Mesendoderm (in vitro differentiated cells): ENCODE measurements around the gene DUS4L. TPM values are rescaled to one million over a fixed set of nuclear protein-coding genes. Genes with fewer than 3 reads are reported as not detected.

Experiments used
- DNase-seq: peaks from one replicate; pipeline ENCODE4 v3.0.0; 2013
- H2AK5ac ChIP-seq: 2 replicates; pipeline ENCODE4 v1.6.1; 2013; ENCODE audit warnings: low read length, inconsistent platforms
- H2BK120ac ChIP-seq: 2 replicates; pipeline ENCODE4 v1.6.1; 2013; ENCODE audit warnings: low read depth, mild to moderate bottlenecking, low read length, moderate library complexity, mixed read lengths
- H2BK15ac ChIP-seq: replicated peaks from 2 replicates; pipeline ENCODE4 v1.6.1; 2013; ENCODE audit warnings: low read depth, mild to moderate bottlenecking, moderate library complexity
- H2BK5ac ChIP-seq: 2 replicates; pipeline ENCODE4 v1.6.1; 2013; ENCODE audit warnings: low read length, inconsistent platforms
- H3K18ac ChIP-seq: 2 replicates; pipeline ENCODE4 v1.6.1; 2013; ENCODE audit warnings: mild to moderate bottlenecking, low read length, mixed read lengths
- H3K23ac ChIP-seq: one replicate; pipeline ENCODE4 v1.6.1; 2013; ENCODE audit warnings: low read length
- H3K27ac ChIP-seq: 2 replicates; pipeline ENCODE4 v1.5.1; 2013; ENCODE audit warnings: low read depth, mild to moderate bottlenecking, inconsistent platforms, low read length, moderate library complexity
- H3K27me3 ChIP-seq: 2 replicates; pipeline ENCODE4 v1.6.1; 2013; ENCODE audit warnings: low read length, control low read depth, mild to moderate bottlenecking, inconsistent platforms; ENCODE audit not compliant: insufficient read depth, poor library complexity
- H3K36me3 ChIP-seq: 2 replicates; pipeline ENCODE4 v1.6.1; 2013; ENCODE audit warnings: low read length, inconsistent platforms; ENCODE audit not compliant: control insufficient read depth, insufficient read depth
- H3K4ac ChIP-seq: one replicate; pipeline ENCODE4 v1.6.1; 2013; ENCODE audit warnings: low read depth, mild to moderate bottlenecking, low read length, moderate library complexity
- H3K4me1 ChIP-seq: 2 replicates; pipeline ENCODE4 v1.6.1; 2013; ENCODE audit warnings: low read depth, low read length, inconsistent platforms; ENCODE audit not compliant: control insufficient read depth
- H3K4me2 ChIP-seq: 2 replicates; pipeline ENCODE4 v1.6.1; 2013; ENCODE audit warnings: low read length
- H3K4me3 ChIP-seq: 2 replicates; pipeline ENCODE4 v1.5.1; 2013; ENCODE audit warnings: mild to moderate bottlenecking, low read length
- H3K56ac ChIP-seq: one replicate; pipeline ENCODE4 v1.6.1; 2013; ENCODE audit warnings: low read length
- H3K79me1 ChIP-seq: 2 replicates; pipeline ENCODE4 v1.6.1; 2013; ENCODE audit warnings: low read length, inconsistent platforms
- H3K79me2 ChIP-seq: 2 replicates; pipeline ENCODE4 v1.6.1; 2013; ENCODE audit warnings: mild to moderate bottlenecking, low read length; ENCODE audit not compliant: control insufficient read depth, insufficient read depth
- H3K9ac ChIP-seq: 2 replicates; pipeline ENCODE4 v1.6.1; 2013; ENCODE audit warnings: low read length, inconsistent platforms
- H4K5ac ChIP-seq: one replicate; pipeline ENCODE4 v1.6.1; 2013; ENCODE audit warnings: low read length
- H4K8ac ChIP-seq: one replicate; pipeline ENCODE4 v1.6.1; 2013; ENCODE audit warnings: low read depth, mild to moderate bottlenecking, control low read depth, low read length, moderate library complexity
- WGBS: extraction: QIAGEN DNeasy Blood & Tissue Kit; methylation state at CpG from one replicate; pipeline ENCODE4 v1.1.7; 2013; ENCODE audit warnings: low lambda C conversion rate, missing lambda C conversion rate; ENCODE audit not compliant: insufficient coverage; ENCODE audit errors: extremely low coverage; 5-methylcytosine and 5-hydroxymethylcytosine counted together
- polyA plus RNA-seq, 2 experiments: library from polyadenylated mRNA; stranded (reverse); fragments of 200-250 nt; gene quantifications; one replicate each; pipeline ENCODE4 v1.2.3, GENCODE V29; 2013

The DUS4L gene
- 8.7 TPM for polyA plus RNA-seq (2013, experiment 1 of 2)
- polyA plus RNA-seq (2013, experiment 2 of 2) = 8.0 TPM

- Histone ChIP-seq H4K5ac (no peak within 1 kb of the TSS), H2BK120ac (no peak within 1 kb of the TSS), H3K9ac (peak within 1 kb of the TSS; percentile 86), H3K4ac (peak within 1 kb of the TSS; percentile 39), H3K36me3 (no peaks in the 10 kb centered on the region), H3K27ac (peak within 1 kb of the TSS; percentile 23), H2BK5ac (peak within 1 kb of the TSS; percentile 0), H3K27me3 (no peaks in the 10 kb centered on the region), H3K18ac (peak within 1 kb of the TSS; percentile 19), H3K4me2 (peak within 1 kb of the TSS; percentile 82), H3K23ac (peak within 1 kb of the TSS; percentile 89), H2AK5ac (no peak within 1 kb of the TSS), H3K56ac (peak within 1 kb of the TSS; percentile 95), H4K8ac (no peak within 1 kb of the TSS), H3K79me2 (peaks cover 4% of the 10 kb centered on the region), H3K79me1 (peaks cover 9% of the 10 kb centered on the region), H3K4me1 (peaks cover 1% of the 10 kb centered on the region), H3K4me3 (peak within 1 kb of the TSS; percentile 92), H2BK15ac (no peak within 1 kb of the TSS)
- peak; percentile 90 for DNase-seq
- no CpG with 5 or more reads among the region's 55 CpGs for WGBS
Observed at GRCh38 chr7:107563775-107564552, at the start of gene DUS4L, which contains the start of gene COG5. TSS of gene DUS4L (plus strand) at chr7:107563971. CDS start at chr7:107567071, 3,100 bp downstream. TSS of gene COG5 (minus strand) at chr7:107563920. CDS start at chr7:107563896, 24 bp downstream.

GRCh38 chr7:107526672-107527071 lies 37.1 kb upstream of the DUS4L start:
- DNase-seq = no peak
- no peaks in the 10 kb centered on the region for H3K36me3 ChIP-seq
- H3K18ac ChIP-seq = no peak overlapping the region
- no peak overlapping the region for H2AK5ac ChIP-seq
- no peak overlapping the region for H2BK5ac ChIP-seq
- H2BK15ac ChIP-seq = no peak overlapping the region
- H3K27ac ChIP-seq = no peak overlapping the region
- H3K56ac ChIP-seq = no peak overlapping the region
- H3K79me2 ChIP-seq = no peaks in the 10 kb centered on the region
- no peak overlapping the region for H3K23ac ChIP-seq
- WGBS = no CpG with 5 or more reads among the region's 2 CpGs
- no peaks in the 10 kb centered on the region for H3K79me1 ChIP-seq
- H4K5ac ChIP-seq = no peak overlapping the region
- H3K4me1 ChIP-seq = no peaks in the 10 kb centered on the region
- no peak overlapping the region for H2BK120ac ChIP-seq
- H3K4me2 ChIP-seq = no peak overlapping the region
- no peak overlapping the region for H3K4me3 ChIP-seq
- H3K27me3 ChIP-seq = no peaks in the 10 kb centered on the region
- no peak overlapping the region for H4K8ac ChIP-seq
- no peak overlapping the region for H3K4ac ChIP-seq
- no peak overlapping the region for H3K9ac ChIP-seq

GRCh38 chr7:107527196-107527595 lies 36.6 kb upstream of the DUS4L start:
- no peak overlapping the region for H3K23ac ChIP-seq
- H2BK120ac ChIP-seq = no peak overlapping the region
- H3K4ac ChIP-seq = no peak overlapping the region
- H3K79me1 ChIP-seq = no peaks in the 10 kb centered on the region
- no peak overlapping the region for H3K4me2 ChIP-seq
- H2BK15ac ChIP-seq = no peak overlapping the region
- H3K4me1 ChIP-seq = no peaks in the 10 kb centered on the region
- no peak overlapping the region for H3K27ac ChIP-seq
- H3K18ac ChIP-seq = no peak overlapping the region
- H3K79me2 ChIP-seq = no peaks in the 10 kb centered on the region
- DNase-seq = no peak
- no peak overlapping the region for H3K9ac ChIP-seq
- H2AK5ac ChIP-seq = no peak overlapping the region
- no peak overlapping the region for H4K5ac ChIP-seq
- H3K4me3 ChIP-seq = no peak overlapping the region
- no CpG with 5 or more reads among the region's 3 CpGs for WGBS
- H3K56ac ChIP-seq = no peak overlapping the region
- no peaks in the 10 kb centered on the region for H3K27me3 ChIP-seq
- no peak overlapping the region for H4K8ac ChIP-seq
- H3K36me3 ChIP-seq = no peaks in the 10 kb centered on the region
- H2BK5ac ChIP-seq = no peak overlapping the region

GRCh38 chr7:107528461-107528860 lies 35.3 kb upstream of the DUS4L start:
- Histone ChIP-seq H4K8ac (no peak overlapping the region), H3K36me3 (no peaks in the 10 kb centered on the region), H2AK5ac (no peak overlapping the region), H2BK15ac (no peak overlapping the region), H3K79me1 (no peaks in the 10 kb centered on the region), H3K4me3 (no peak overlapping the region), H3K79me2 (no peaks in the 10 kb centered on the region), H3K4me2 (no peak overlapping the region), H3K4me1 (no peaks in the 10 kb centered on the region), H4K5ac (no peak overlapping the region), H3K56ac (no peak overlapping the region), H2BK5ac (no peak overlapping the region), H2BK120ac (no peak overlapping the region), H3K27ac (no peak overlapping the region), H3K4ac (no peak overlapping the region), H3K23ac (no peak overlapping the region), H3K18ac (no peak overlapping the region), H3K27me3 (no peaks in the 10 kb centered on the region), H3K9ac (no peak overlapping the region)
- peak; percentile 67 for DNase-seq

- DNase-seq = no peak
- no peaks in the 10 kb centered on the region for H3K4me1 ChIP-seq
- H3K18ac ChIP-seq = no peak overlapping the region
- H2BK15ac ChIP-seq = no peak overlapping the region
- H3K56ac ChIP-seq = no peak overlapping the region
- H3K79me1 ChIP-seq = no peaks in the 10 kb centered on the region
- no peak overlapping the region for H3K4ac ChIP-seq
- H2BK5ac ChIP-seq = no peak overlapping the region
- H4K5ac ChIP-seq = no peak overlapping the region
- no peak overlapping the region for H3K27ac ChIP-seq
- no peak overlapping the region for H3K9ac ChIP-seq
- H3K79me2 ChIP-seq = no peaks in the 10 kb centered on the region
- H3K36me3 ChIP-seq = no peaks in the 10 kb centered on the region
- H4K8ac ChIP-seq = no peak overlapping the region
- H3K27me3 ChIP-seq = no peaks in the 10 kb centered on the region
- H3K4me2 ChIP-seq = no peak overlapping the region
- H2BK120ac ChIP-seq = no peak overlapping the region
- no peak overlapping the region for H3K23ac ChIP-seq
- H2AK5ac ChIP-seq = no peak overlapping the region
- H3K4me3 ChIP-seq = no peak overlapping the region
Observed at GRCh38 chr7:107530751-107531150, 33.0 kb upstream of the DUS4L start.

GRCh38 chr7:107534139-107534538 lies 29.6 kb upstream of the DUS4L start:
- H3K36me3 ChIP-seq = no peaks in the 10 kb centered on the region
- no peak overlapping the region for H2AK5ac ChIP-seq
- no peak overlapping the region for H4K5ac ChIP-seq
- H3K4me1 ChIP-seq = no peaks in the 10 kb centered on the region
- H4K8ac ChIP-seq = no peak overlapping the region
- no peak overlapping the region for H3K4me3 ChIP-seq
- no peak overlapping the region for H3K56ac ChIP-seq
- H2BK5ac ChIP-seq = no peak overlapping the region
- H2BK15ac ChIP-seq = no peak overlapping the region
- no peak overlapping the region for H3K23ac ChIP-seq
- no peak overlapping the region for H3K4ac ChIP-seq
- no peak for DNase-seq
- no peaks in the 10 kb centered on the region for H3K79me1 ChIP-seq
- no peak overlapping the region for H3K9ac ChIP-seq
- H3K4me2 ChIP-seq = no peak overlapping the region
- H2BK120ac ChIP-seq = no peak overlapping the region
- no peaks in the 10 kb centered on the region for H3K27me3 ChIP-seq
- H3K18ac ChIP-seq = no peak overlapping the region
- no peak overlapping the region for H3K27ac ChIP-seq
- H3K79me2 ChIP-seq = no peaks in the 10 kb centered on the region
